Liver (tissue), 9 donors: Measurements from ENCODE around the gene PSD4. TPM values are rescaled to one million over a fixed set of nuclear protein-coding genes. Genes with fewer than 3 reads are reported as not detected.
"Not testable (repeated sequence)": the region's sequence is repeated elsewhere in the genome, so short reads cannot be mapped to it uniquely, and the experiment has no call there.

ENCODE experiments used
- DNase-seq: peaks from one replicate; pipeline ENCODE4 v3.0.0-alpha.2; 2017; ENCODE audit warnings: low spot score
- H3K27ac ChIP-seq, 2 donors: one replicate each; pipeline ENCODE4 v1.7.0; 2013; ENCODE audit warnings: inconsistent platforms in 2 of 2, low read length in 2 of 2, control low read depth in 1 of 2, low read depth in 1 of 2, mild to moderate bottlenecking in 1 of 2
- H3K27me3 ChIP-seq, 4 donors: one replicate each; pipeline versions ENCODE4 v1.6.1 to v1.7.0; 2013; ENCODE audit warnings: low read length in 3 of 4, inconsistent platforms in 1 of 4, mild to moderate bottlenecking in 1 of 4, moderate library complexity in 1 of 4; ENCODE audit not compliant: control insufficient read depth in 4 of 4, insufficient read depth in 4 of 4
- H3K36me3 ChIP-seq, 4 donors: one replicate each; pipeline versions ENCODE4 v1.6.1 to v1.7.0; 2013; ENCODE audit warnings: low read length in 3 of 4, mild to moderate bottlenecking in 3 of 4, low read depth in 1 of 4, moderate library complexity in 1 of 4; ENCODE audit not compliant: control insufficient read depth in 4 of 4, insufficient read depth in 3 of 4
- H3K4me1 ChIP-seq, 4 donors: one replicate each; pipeline versions ENCODE4 v1.6.1 to v1.7.0; 2013; ENCODE audit warnings: low read length in 3 of 4, mild to moderate bottlenecking in 3 of 4, moderate library complexity in 1 of 4; ENCODE audit not compliant: control insufficient read depth in 4 of 4, insufficient read depth in 4 of 4
- H3K4me3 ChIP-seq, 3 donors: one replicate each; pipeline versions ENCODE4 v1.6.1 to v1.7.0; 2013; ENCODE audit warnings: low read length in 3 of 3, control low read depth in 1 of 3, low read depth in 1 of 3, mild to moderate bottlenecking in 1 of 3
- H3K9ac ChIP-seq, 2 donors: one replicate each; pipeline ENCODE4 v1.7.0; 2013; ENCODE audit warnings: low read length in 2 of 2, mild to moderate bottlenecking in 2 of 2, moderate library complexity in 2 of 2, control low read depth in 1 of 2, low read depth in 1 of 2
- H3K9me3 ChIP-seq, 4 donors: one replicate each; pipeline versions ENCODE4 v1.6.1 to v1.7.0; 2013; ENCODE audit warnings: low read length in 3 of 4; ENCODE audit not compliant: control insufficient read depth in 4 of 4
- EGR1 ChIP-seq, 2 donors: IDR thresholded peaks; 2 replicates each; pipeline ENCODE4 v1.6.1; 2016 to 2018; ENCODE audit warnings: antibody characterized with exemption in 2 of 2, low read depth in 2 of 2
- FOXA1 ChIP-seq: IDR thresholded peaks from 2 replicates; pipeline ENCODE4 v1.6.1; 2016; ENCODE audit warnings: antibody characterized with exemption
- GABPA ChIP-seq, 2 donors: IDR thresholded peaks in 1 of 2; conservative IDR thresholded peaks in 1 of 2; 2 replicates each; pipeline ENCODE4 v1.6.1; 2016; ENCODE audit warnings: antibody characterized with exemption in 2 of 2, mild to moderate bottlenecking in 1 of 2, moderate library complexity in 1 of 2
- HNF4A ChIP-seq, 2 donors: conservative IDR thresholded peaks; 2 replicates each; pipeline ENCODE4 v1.6.1; 2016; ENCODE audit warnings: antibody characterized with exemption in 2 of 2, mild to moderate bottlenecking in 2 of 2
- JUND ChIP-seq, 2 donors: IDR thresholded peaks; 2 replicates each; pipeline ENCODE4 v1.6.1; 2016; ENCODE audit warnings: antibody characterized with exemption in 2 of 2
- NR2F2 ChIP-seq: IDR thresholded peaks from 2 replicates; pipeline ENCODE4 v1.6.1; 2016; ENCODE audit warnings: antibody characterized with exemption
- RAD21 ChIP-seq, 2 donors: IDR thresholded peaks; 2 replicates each; pipeline ENCODE4 v1.6.1; 2016; ENCODE audit warnings: antibody characterized with exemption in 2 of 2, mild to moderate bottlenecking in 2 of 2
- RXRA ChIP-seq, 2 donors: IDR thresholded peaks; 2 replicates each; pipeline ENCODE4 v1.6.1; 2017 to 2018; ENCODE audit warnings: antibody characterized with exemption in 2 of 2, mild to moderate bottlenecking in 1 of 2
- SP1 ChIP-seq: IDR thresholded peaks from 2 replicates; pipeline ENCODE4 v1.6.1; 2018; ENCODE audit warnings: antibody characterized with exemption, mild to moderate bottlenecking
- TAF1 ChIP-seq: conservative IDR thresholded peaks from 2 replicates; pipeline ENCODE4 v1.6.1; 2016; ENCODE audit warnings: antibody characterized with exemption, mild to moderate bottlenecking
- YY1 ChIP-seq: IDR thresholded peaks from 2 replicates; pipeline ENCODE4 v1.6.1; 2016; ENCODE audit warnings: antibody characterized with exemption, mild to moderate bottlenecking
- ZBTB33 ChIP-seq: IDR thresholded peaks from 2 replicates; pipeline ENCODE4 v1.6.1; 2016; ENCODE audit warnings: antibody characterized with exemption
- WGBS: extraction: QIAGEN DNeasy Blood & Tissue Kit; methylation state at CpG from one replicate; pipeline ENCODE4 v1.1.7; 2013; 5-methylcytosine and 5-hydroxymethylcytosine counted together
- polyA plus RNA-seq, 2 donors: library from polyadenylated mRNA; stranded (reverse) in 1 of 2; unstranded in 1 of 2; fragments of 200-250 nt in 1 of 2; fragments of >200 nt in 1 of 2; fragmentation: Nextera tagmentation in 1 of 2; extraction: Ambion mirVana in 1 of 2; gene quantifications; one replicate each; pipeline versions ENCODE4 v1.2.1 to v1.2.3, GENCODE V29; 2013 to 2015
- total RNA-seq, 2 donors: library from RNA; depleted of rRNA; stranded (reverse); fragments of >200 nt; gene quantifications; one replicate each; pipeline ENCODE4 v1.2.3, GENCODE V29; 2014
- TF ChIP-seq, protein P1 (sequence below): fragments of 150-350 bp; IDR thresholded peaks from 2 replicates; pipeline ENCODE4 v1.5.1; 2017; ENCODE audit warnings: improper control_type of control experiment, low read depth, low read length; ENCODE audit not compliant: missing input control
- TF ChIP-seq, protein P2 (sequence below): IDR thresholded peaks from 2 replicates; pipeline ENCODE4 v1.6.1; 2016; ENCODE audit warnings: antibody characterized with exemption
- donor health status: healthy.
- donor health status: healthy.
- donor health status: healthy.
- donor health status: healthy.
- donor health status: healthy.

The PSD4 gene
- total and polyA plus RNA-seq, 4 donors = 16.4 to 83.2 (median 34.4) TPM

GRCh38 chr2:113235347-113236226 lies 61.8 kb downstream of the PSD4 start:
- not testable (repeated sequence) for H3K36me3 ChIP-seq, H3K27me3 ChIP-seq, H3K9ac ChIP-seq, DNase-seq, H3K9me3 ChIP-seq, H3K27ac ChIP-seq
- WGBS = 73% methylated on average over 74 of the region's 74 CpGs
- Histone ChIP-seq H3K4me3 (peak overlapping the region in 1 of 3 donors; percentile 51), H3K4me1 (peaks cover 1 to 11% (median 7%) of the 10 kb centered on the region in 4 donors)
- TF ChIP-seq RAD21 (IDR thresholded peaks at IDR 0.05) = peak in 1 of 2 donors; percentile 12
- peak; percentile 74 for TF ChIP-seq YY1
- peak; percentile 28 for TF ChIP-seq TAF1

DNA sequence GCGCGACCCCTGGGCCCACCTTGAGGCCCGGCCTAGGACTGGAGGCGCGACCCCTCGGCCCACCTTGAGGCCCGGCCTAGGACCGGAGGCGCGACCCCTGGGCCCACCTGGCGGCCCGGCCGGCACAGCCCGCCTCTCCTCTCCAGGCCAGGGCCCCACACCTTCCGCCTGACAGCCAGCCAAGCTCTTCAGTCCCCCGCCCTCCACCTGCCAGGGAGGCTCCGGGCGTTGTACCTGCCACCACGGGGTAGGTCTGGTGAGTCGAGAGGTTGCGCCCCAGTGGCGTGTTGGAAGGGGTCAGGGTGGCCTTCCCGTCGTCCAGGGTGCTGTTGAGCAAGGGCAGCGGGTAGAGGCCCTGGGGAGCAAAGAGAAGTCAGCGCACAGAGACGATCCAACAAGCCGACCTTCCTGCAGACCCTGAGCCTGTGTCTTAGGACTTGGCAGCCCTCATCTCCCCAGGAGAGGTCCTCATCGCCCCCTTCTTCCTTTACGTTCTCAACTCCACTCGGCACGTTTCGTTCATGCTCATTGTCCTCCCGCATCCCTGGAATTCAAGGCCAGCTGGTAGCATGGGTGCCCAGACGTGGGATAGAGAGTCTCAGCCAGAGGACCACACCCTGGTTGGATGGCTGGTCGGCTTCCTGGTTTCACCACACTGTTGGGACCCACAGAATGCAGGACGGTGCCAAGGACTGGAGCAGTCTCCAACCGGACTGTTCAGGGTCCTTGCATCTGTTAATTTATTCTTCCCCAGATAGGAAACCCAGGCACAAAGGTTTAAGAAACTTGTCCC lies 62.8 kb downstream of the PSD4 start:
- no peak overlapping the region for H3K27ac ChIP-seq
- H3K9ac ChIP-seq = no peak overlapping the region
- H3K4me3 ChIP-seq = peak overlapping the region in 1 of 3 donors; percentile 25
- H3K9me3 ChIP-seq = no peaks in the 10 kb centered on the region
- TF ChIP-seq GABPA (IDR thresholded peaks at IDR 0.05 in 1 of 2, conservative IDR thresholded peaks at IDR 0.05 in 1 of 2) (no peak), EGR1 (IDR thresholded peaks at IDR 0.05; ENCODE audit: low read depth in 2 of 2) (no peak)
- WGBS = 85% methylated on average over 38 of the region's 38 CpGs
- H3K36me3 ChIP-seq = no peaks in the 10 kb centered on the region
- no peaks in the 10 kb centered on the region for H3K27me3 ChIP-seq
- DNase-seq = no peak
- H3K4me1 ChIP-seq = peaks cover 1 to 11% (median 7%) of the 10 kb centered on the region in 4 donors

DNA sequence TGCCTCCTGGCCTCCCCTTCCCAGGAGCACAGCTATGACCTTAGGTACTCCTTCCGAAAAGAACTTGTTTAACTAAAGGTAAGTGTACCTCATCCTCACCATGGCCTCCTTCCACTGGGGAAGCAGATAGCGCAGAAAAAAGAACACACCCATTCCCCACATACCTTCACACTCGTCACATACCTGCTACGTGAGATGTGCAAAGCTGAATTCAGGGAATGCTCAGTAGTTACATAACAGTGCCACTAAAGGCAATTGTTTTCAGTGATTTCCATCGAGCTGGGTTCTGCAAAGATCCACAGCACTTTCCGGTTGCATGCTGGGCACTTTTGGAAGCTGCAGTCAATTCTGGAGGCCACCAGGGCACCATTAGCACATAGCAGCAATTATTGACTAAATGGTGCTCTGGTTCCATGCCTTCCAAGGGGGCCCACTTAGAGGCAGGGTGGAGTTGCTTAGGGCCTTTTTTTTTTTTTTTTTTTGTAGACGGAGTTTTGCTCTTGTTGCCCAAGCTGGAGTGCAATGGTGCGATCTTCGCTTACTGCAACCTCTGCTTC lies 63.9 kb downstream of the PSD4 start:
- Histone ChIP-seq H3K27me3 (no peaks in the 10 kb centered on the region), H3K9ac (no peak overlapping the region), H3K27ac (no peak overlapping the region), H3K36me3 (no peaks in the 10 kb centered on the region), H3K4me1 (peaks cover 1 to 11% (median 7%) of the 10 kb centered on the region in 4 donors), H3K4me3 (no peak overlapping the region), H3K9me3 (no peaks in the 10 kb centered on the region)
- no peak for DNase-seq
- 89% methylated on average over 9 of the region's 9 CpGs for WGBS
- TF ChIP-seq RAD21 (IDR thresholded peaks at IDR 0.05) (no peak), RXRA (IDR thresholded peaks at IDR 0.05) (no peak), SP1 (no peak), JUND (IDR thresholded peaks at IDR 0.05) (no peak), FOXA1 (no peak), NR2F2 (no peak), YY1 (no peak), HNF4A (conservative IDR thresholded peaks at IDR 0.05) (no peak), ZBTB33 (no peak), EGR1 (IDR thresholded peaks at IDR 0.05; ENCODE audit: low read depth in 2 of 2) (no peak)
- TF ChIP-seq, protein P1, sequence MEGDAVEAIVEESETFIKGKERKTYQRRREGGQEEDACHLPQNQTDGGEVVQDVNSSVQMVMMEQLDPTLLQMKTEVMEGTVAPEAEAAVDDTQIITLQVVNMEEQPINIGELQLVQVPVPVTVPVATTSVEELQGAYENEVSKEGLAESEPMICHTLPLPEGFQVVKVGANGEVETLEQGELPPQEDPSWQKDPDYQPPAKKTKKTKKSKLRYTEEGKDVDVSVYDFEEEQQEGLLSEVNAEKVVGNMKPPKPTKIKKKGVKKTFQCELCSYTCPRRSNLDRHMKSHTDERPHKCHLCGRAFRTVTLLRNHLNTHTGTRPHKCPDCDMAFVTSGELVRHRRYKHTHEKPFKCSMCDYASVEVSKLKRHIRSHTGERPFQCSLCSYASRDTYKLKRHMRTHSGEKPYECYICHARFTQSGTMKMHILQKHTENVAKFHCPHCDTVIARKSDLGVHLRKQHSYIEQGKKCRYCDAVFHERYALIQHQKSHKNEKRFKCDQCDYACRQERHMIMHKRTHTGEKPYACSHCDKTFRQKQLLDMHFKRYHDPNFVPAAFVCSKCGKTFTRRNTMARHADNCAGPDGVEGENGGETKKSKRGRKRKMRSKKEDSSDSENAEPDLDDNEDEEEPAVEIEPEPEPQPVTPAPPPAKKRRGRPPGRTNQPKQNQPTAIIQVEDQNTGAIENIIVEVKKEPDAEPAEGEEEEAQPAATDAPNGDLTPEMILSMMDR = no peak
- TF ChIP-seq, protein P2, sequence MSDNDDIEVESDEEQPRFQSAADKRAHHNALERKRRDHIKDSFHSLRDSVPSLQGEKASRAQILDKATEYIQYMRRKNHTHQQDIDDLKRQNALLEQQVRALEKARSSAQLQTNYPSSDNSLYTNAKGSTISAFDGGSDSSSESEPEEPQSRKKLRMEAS = no peak
